Amniotic stem cell (primary cell): ENCODE data around the gene SLK.

Experiments
- DNase-seq: peaks from one replicate; lab custom pipeline; 2025; lab: John Stamatoyannopoulos, UW

The SLK gene

GRCh38 chr10:103966671-103967447, at the start of gene SLK:
Gene SLK (plus strand): TSS chr10:103967140. CDS start chr10:103967746, 606 bp downstream.
- DNase-seq = peak; percentile 73

GRCh38 chr10:103917302-103918052, 49.5 kb upstream of the SLK start:
- DNase-seq = peak; percentile 46

DNA sequence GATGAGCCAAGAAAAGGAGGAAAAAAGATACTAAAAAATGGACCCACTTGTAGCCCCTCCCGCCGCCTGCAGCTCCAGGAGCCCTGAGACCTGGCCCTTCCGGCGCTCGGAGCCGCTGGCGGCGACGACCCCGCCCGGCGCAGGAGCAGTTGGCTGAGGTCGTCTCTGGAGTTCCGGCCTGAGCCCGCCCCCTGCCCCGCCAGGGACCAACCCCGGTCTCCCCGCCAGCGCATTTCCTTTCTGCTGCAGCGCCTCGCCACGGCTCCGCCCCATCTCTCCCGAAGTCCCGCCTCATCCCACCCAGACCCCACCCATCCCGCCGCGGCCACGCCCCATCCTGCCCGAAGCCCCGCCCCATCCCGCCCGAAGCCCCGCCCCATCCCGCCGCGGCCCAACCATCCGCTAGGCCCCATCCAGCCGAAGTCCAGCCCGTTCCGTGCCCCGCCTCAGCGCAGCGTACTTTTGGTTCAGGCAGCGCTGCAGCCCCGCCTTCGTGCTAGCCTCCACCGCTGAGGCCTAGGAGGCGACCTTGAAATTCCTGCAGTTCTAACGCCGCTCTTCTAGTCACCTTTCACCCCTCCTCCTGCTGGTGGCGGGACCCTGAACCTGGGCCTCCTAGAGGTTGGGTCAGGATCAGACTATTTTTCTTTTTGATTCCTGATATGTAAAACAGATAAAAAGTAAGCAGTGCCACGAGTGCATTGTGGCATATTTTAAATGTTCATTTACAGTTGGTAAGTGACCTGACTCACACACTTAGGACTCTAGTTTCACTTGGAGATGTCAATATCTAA, 48.7 kb upstream of the SLK start, which contains the start of gene STN1:
TSS of gene STN1 (minus strand) at position 132 of the 794 bp plus-strand sequence. CDS start 590 bp downstream, outside the sequence.
- peak; percentile 93 for DNase-seq

GRCh38 chr10:103919648-103920025, 47.3 kb upstream of the SLK start:
- no peak for DNase-seq

GRCh38 chr10:103921248-103921647, 45.7 kb upstream of the SLK start:
- no peak for DNase-seq

- DNase-seq = no peak
Observed at GRCh38 chr10:103921750-103922195, 45.2 kb upstream of the SLK start.

DNA sequence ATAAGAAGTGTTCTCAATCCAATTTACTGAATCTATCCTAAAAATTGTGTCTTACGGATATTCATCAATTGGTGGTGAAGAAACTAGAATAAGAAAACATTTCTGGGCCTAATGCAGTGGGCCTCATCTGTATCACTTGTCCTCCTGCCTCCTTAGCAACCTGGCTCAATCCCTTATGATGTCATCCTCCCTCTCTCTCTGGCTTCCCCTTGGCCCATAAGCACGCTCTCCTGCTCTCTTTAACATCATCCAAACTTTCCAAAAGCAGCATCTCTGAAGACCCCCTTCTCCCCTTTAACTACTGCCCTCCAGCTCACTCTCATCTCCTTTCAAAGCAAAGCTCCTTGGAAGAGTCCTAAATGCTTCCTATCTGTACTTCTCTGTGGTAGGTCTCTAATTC, 44.3 kb upstream of the SLK start:
- no peak for DNase-seq

- no peak for DNase-seq
Observed at GRCh38 chr10:103923502-103923901, 43.4 kb upstream of the SLK start.

GRCh38 chr10:103925591-103925990, 41.3 kb upstream of the SLK start:
- no peak for DNase-seq

GRCh38 chr10:103926722-103927319, 40.1 kb upstream of the SLK start:
- DNase-seq = no peak

DNA sequence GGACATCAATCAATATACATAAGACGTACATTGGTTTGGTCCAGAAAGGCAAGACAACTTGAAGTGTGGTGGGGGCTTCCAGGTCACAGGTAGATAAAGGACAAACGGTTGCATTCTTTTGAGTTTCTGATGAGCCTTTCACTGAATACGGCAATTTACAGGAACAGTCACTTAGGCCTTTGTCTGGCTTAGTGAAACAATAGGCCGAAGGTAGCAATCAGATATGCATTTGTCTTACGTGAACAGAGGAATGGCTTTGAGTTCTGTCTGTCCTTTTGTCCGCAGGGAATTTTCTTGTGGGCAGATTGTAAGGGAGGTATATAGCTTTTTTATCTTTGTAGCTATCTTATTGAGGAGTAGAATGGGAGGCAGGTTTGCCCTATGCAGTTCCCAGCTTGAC, 38.2 kb upstream of the SLK start:
- DNase-seq = no peak

GRCh38 chr10:103929381-103929921, 37.5 kb upstream of the SLK start:
- no peak for DNase-seq

DNA sequence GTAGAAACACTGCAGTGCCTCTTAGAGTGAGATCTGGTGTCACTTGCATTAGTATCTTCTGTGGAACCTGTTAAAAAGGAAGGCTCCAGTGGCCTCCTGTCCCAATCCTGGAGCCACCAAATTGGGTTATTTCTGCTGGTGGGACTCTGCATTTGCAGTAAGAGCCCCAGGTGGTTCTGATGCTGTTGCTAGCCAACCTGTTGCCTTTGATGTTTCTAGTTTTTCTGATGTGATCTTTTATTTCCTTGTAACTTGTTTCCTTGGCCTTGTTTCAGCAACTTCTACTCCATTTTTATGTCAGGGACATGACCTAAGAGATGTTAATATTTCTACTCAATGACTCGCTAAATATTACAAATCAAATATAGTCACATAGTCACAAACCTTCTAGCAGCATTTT, 36.5 kb upstream of the SLK start:
- no peak for DNase-seq

- DNase-seq = no peak
Observed at GRCh38 chr10:103930881-103931280, 36.1 kb upstream of the SLK start.

DNA sequence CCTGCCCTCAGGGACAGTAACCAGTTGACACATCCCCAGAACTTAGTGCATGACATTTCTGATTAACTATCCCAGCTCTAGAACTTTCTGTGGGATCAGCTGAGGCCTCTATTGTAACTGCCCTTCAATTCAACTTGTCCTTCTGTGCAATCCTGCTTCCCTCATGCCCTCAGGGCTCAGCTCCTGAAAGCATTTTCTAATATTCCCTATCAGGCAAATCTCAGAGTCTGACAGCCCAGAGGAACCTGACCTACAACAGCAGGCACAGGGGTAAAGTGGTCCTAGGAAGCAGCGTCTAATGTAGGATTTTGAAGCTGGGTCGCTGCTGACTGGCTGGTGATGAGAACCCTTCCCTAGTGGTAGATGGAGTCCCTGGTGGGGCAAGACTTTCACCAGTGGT, 35.3 kb upstream of the SLK start:
- DNase-seq = no peak

- no peak for DNase-seq
Observed at GRCh38 chr10:103932271-103932670, 34.7 kb upstream of the SLK start.

DNA sequence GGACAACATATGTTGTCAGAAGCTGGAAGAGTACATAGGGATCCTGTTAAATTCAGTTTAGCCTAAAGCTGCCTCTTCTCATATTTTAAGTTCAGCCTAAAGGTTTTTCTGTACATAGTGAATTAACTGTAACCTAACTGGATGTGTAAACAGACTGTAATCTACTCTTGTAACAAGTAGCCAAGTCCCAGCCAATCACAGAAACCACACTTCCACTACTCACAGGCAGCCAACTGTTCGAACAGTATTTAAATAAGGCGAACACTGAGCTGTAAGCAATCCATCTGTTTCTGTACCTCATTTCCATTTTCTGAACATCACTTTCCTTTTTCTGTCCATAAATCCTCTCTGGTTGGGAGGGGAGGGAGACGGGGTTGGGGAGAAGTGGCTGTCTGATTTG, 34.0 kb upstream of the SLK start:
- DNase-seq = no peak

GRCh38 chr10:103933557-103934121, 33.3 kb upstream of the SLK start:
- no peak for DNase-seq

DNA sequence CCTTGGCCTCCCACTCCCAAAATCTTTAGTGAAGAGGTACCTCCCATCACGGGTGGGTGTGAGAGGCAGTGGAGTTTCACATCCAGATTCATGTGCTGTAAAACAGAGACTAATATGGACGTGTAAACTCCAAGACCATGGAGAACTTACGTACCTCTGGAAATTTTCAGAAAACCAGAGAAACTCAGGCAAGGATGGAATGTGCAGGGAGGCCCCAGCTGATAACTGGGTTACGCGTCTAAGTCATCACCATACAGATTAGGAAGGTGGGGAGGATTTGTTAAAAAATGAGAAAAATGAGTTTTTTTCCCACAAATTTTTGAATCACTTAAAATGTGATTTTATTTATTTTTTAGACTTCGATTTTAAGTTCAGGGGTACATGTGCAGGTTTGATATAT, 32.6 kb upstream of the SLK start:
- DNase-seq = no peak

- no peak for DNase-seq
Observed at GRCh38 chr10:103936022-103936421, 30.9 kb upstream of the SLK start.

GRCh38 chr10:103939522-103939921, 27.4 kb upstream of the SLK start:
- DNase-seq = no peak
